Measurements from ENCODE around the gene FGG. TPM values are rescaled to one million over a fixed set of nuclear protein-coding genes. Genes with fewer than 3 reads are reported as not detected.

FGG gene
- total and polyA plus RNA-seq, 2 of the 8 experiments (the other 6 are each of a cell fraction or from before 2014, with no cell fraction given): not detected

GRCh38 chr4:154642373-154643009, 30.0 kb upstream of the FGG start:
- FAIRE-seq (peak; percentile 77), DNase-seq (ENCODE audit: low read depth in 1 of 2, low spot score in 2 of 2) (no peak)
- no peak overlapping the region for H2BK5ac ChIP-seq (ENCODE audit: low read depth, low read length)
- 85% methylated on average over 5 of the region's 5 CpGs; no CpG with 5 or more reads in 1 of the 2 experiments for WGBS, 2 experiments (ENCODE audit: extremely low coverage in 1 of 2, insufficient coverage in 1 of 2, insufficient read length in 1 of 2, insufficient replicate concordance in 2 of 2, low coverage in 1 of 2, low lambda C conversion rate in 2 of 2, missing lambda C conversion rate in 1 of 2)
- H3K23me2 ChIP-seq (ENCODE audit: low read depth, low read length): no peaks in the 10 kb centered on the region
- no peak overlapping the region for H3K56ac ChIP-seq (replicated peaks; ENCODE audit: insufficient read length, low read depth, low read length)
- H3K27me3 ChIP-seq (replicated peaks in 1 of 4; ENCODE audit: control insufficient read depth in 3 of 4, extremely low read depth in 1 of 4, insufficient read depth in 3 of 4, low read length in 3 of 4): no peaks in the 10 kb centered on the region
- H3K36me3 ChIP-seq (ENCODE audit: control insufficient read depth in 2 of 4, insufficient read depth in 4 of 4, low read length in 3 of 4): no peaks in the 10 kb centered on the region
- no peak overlapping the region for H4K5ac ChIP-seq (ENCODE audit: insufficient read length, low read depth, low read length)
- no peak for TF ChIP-seq CBX8 (IDR thresholded peaks at IDR 0.05; ENCODE audit: borderline replicate concordance, low read depth, low read length)
- peak in 2 of 3 experiments; percentile 22 to 36; a peak in 2 of 4 replicates for TF ChIP-seq CTCF (IDR thresholded peaks at IDR 0.05; ENCODE audit: control extremely low read depth in 1 of 3, insufficient read depth in 1 of 3, low read depth in 1 of 3, low read length in 3 of 3)
- TF ChIP-seq ZNF274 (IDR thresholded peaks at IDR 0.05; ENCODE audit: borderline replicate concordance, extremely low read depth, low read length): no peak
- TF ChIP-seq FOSL1 (IDR thresholded peaks at IDR 0.05; ENCODE audit: insufficient read depth, low read depth, low read length): no peak
- no peak for TF ChIP-seq CREB1 (IDR thresholded peaks at IDR 0.05)
- TF ChIP-seq RAD21 (IDR thresholded peaks at IDR 0.05 in 1 of 2, conservative IDR thresholded peaks at IDR 0.05 in 1 of 2; ENCODE audit: low read depth in 2 of 2, low read length in 2 of 2): peak; percentile 61 to 67
- no peak for TF ChIP-seq EZH2 (IDR thresholded peaks at IDR 0.05; ENCODE audit: low read depth, low read length, severe bottlenecking)
- no peaks in the 10 kb centered on the region for H3K79me2 ChIP-seq (ENCODE audit: control insufficient read depth in 1 of 2, insufficient read depth in 2 of 2, low read length in 2 of 2)
- H3K9ac ChIP-seq (replicated peaks in 1 of 4; ENCODE audit: extremely low read depth in 1 of 4, low read depth in 3 of 4, low read length in 3 of 4): no peak overlapping the region
- H3K9me3 ChIP-seq (ENCODE audit: insufficient read depth in 2 of 2, low read depth in 1 of 2, low read length in 1 of 2): no peaks in the 10 kb centered on the region
- no peak overlapping the region for H2BK12ac ChIP-seq (ENCODE audit: low read depth, low read length)
- H3K27ac ChIP-seq (ENCODE audit: low read depth, low read length): no peak overlapping the region
- H3K14ac ChIP-seq (ENCODE audit: insufficient read length): no peak overlapping the region
- H3K4me3 ChIP-seq (ENCODE audit: extremely low read depth in 1 of 4, insufficient read depth in 2 of 4, low read depth in 3 of 4, low read length in 4 of 4): no peak overlapping the region
- H3K4me1 ChIP-seq (replicated peaks in 1 of 4; ENCODE audit: control insufficient read depth in 3 of 4, insufficient read depth in 4 of 4, low read length in 3 of 4): no peaks in the 10 kb centered on the region
- H2BK20ac ChIP-seq (ENCODE audit: low read length): no peak overlapping the region
- H3K4me2 ChIP-seq (ENCODE audit: insufficient read depth in 1 of 2, low read depth in 2 of 2, low read length in 2 of 2): no peak overlapping the region
- no peak overlapping the region for H4K91ac ChIP-seq (replicated peaks; ENCODE audit: insufficient read length, low read length)
- H2BK15ac ChIP-seq (ENCODE audit: low read length): no peak overlapping the region
- H2AFZ ChIP-seq (ENCODE audit: low read length): no peak overlapping the region
- no peak overlapping the region for H3K18ac ChIP-seq (ENCODE audit: extremely low read depth, low read length)
- no peak overlapping the region for H4K8ac ChIP-seq (ENCODE audit: extremely low read depth, insufficient read depth, low read length)
- no peaks in the 10 kb centered on the region for H3K79me1 ChIP-seq (ENCODE audit: low read depth, low read length)
- no peak overlapping the region for H2AK5ac ChIP-seq (ENCODE audit: low read depth, low read length)
- ChIA-PET POLR2A (ENCODE audit: partially characterized antibody) (interaction anchor here (1.4 kb wide), 1 partner anchor 101 kb away, joined by 4 read pairs; the partner anchor contains the start of gene LRAT), CTCF (ENCODE audit: partially characterized antibody) (interaction anchor here (0.6 to 7.7 kb wide), 15 partner anchors 17 to 587 kb away, joined by 3 to 89 read pairs (median 4); partner anchors contain the start of gene RBM46)
- no peak overlapping the region for H3K4ac ChIP-seq (replicated peaks; ENCODE audit: insufficient read length, low read depth, low read length)
- H4K20me1 ChIP-seq (replicated peaks in 1 of 2; ENCODE audit: control insufficient read depth in 1 of 2, insufficient read depth in 2 of 2, low read length in 2 of 2): no peaks in the 10 kb centered on the region
- no peak overlapping the region for H2BK120ac ChIP-seq (replicated peaks; ENCODE audit: low read depth, low read length)
- no peak overlapping the region for H3K23ac ChIP-seq (ENCODE audit: insufficient read length)

All from H1 (cell line).